ENCODE data around the gene GGA3.
"Not testable (repeated sequence)": the region's sequence is repeated elsewhere in the genome, so short reads cannot be mapped to it uniquely, and the experiment has no call there.

The GGA3 gene

DNA sequence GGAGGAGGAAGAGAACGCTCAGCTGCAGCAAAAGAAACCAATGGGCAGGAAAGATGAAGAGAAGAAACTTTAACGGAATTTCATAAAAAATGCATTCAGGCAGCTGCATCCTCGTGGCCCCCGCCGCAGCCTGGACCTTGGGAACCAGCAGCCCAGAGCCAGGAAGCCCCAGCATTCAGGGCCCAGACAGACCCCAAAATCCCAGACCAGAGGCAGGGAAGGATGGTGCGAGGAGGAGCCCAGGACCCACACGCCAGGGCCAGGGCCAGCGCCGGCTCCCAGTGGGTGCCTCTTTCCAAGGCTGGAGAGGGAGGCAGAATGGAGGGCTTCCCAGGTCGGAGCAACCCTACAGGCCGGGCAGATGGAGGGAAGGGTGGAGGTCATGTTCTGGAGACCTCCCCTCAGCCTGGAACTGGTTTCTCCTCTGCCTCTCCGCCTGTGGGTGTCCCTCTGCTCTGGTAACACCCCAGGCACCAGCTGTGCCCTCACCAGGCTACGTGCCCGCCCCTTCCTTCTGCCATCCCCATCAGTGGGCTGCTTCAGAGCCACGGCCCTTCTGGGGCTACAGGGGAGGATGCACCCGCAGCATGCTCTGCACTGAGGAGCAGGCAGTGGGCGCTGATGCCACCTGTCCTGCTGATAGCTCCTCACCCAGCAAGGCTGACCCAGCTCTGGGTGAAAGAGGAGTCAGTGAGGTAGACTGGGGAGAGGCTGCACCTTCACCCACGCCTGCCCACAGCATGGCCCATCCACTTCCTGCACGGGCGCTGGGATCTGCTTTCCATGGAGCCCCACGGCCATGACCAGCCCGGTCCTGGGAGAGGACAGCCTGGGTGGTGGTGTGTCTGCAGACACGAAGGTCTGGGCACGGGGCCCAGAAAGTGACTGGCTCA, 10.8 kb upstream of the GGA3 start:
- peak; percentile 29 for DNase-seq

DNA sequence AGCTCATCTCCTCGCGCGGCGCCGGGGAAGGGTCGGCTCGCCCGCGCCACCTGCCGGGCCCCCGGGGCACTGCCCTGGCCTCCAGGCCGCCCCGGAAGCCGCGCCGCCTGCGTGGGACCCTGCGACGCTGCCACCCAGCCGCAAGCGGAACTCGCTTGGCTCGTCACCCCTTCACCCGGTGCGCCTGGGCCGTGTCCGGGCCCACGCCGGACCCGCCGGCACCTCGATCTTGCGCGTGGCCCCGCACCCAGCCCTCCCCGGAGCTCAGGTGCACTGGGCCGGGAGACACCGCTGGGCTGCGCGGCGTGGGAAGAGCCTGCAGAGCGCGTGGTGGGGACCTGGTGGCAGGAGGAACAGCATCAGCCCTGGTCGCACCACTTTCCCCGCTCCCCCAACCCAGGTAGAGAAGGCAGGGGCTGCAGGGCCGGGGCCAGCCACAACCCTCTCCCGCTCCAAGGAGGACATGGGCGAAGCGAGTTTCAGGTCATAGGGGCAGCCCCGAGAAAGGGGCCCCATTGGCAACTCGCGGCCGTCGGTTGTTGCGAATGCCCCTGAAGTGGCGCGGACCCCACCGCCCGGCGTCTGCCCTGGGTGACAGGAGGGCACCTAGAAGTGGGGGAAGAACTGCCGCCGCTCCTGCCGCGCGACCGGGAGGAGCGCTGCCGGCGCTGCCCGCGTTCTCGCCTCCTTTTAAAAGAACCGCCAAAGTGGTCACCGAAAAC, 10.0 kb upstream of the GGA3 start:
- DNase-seq: peak; percentile 74

- DNase-seq: no peak
These were observed 9.5 kb upstream of the GGA3 start, which contains the start of gene MIF4GD for GRCh38 chr17:75270966-75271232. MIF4GD (minus strand) TSS chr17:75271231; CDS start chr17:75270195, 1,036 bp downstream.

GRCh38 chr17:75270218-75270965, 9.0 kb upstream of the GGA3 start:
- DNase-seq: peak; percentile 79

GRCh38 chr17:75269844-75270217, 8.4 kb upstream of the GGA3 start:
- DNase-seq: peak; percentile 36

DNA sequence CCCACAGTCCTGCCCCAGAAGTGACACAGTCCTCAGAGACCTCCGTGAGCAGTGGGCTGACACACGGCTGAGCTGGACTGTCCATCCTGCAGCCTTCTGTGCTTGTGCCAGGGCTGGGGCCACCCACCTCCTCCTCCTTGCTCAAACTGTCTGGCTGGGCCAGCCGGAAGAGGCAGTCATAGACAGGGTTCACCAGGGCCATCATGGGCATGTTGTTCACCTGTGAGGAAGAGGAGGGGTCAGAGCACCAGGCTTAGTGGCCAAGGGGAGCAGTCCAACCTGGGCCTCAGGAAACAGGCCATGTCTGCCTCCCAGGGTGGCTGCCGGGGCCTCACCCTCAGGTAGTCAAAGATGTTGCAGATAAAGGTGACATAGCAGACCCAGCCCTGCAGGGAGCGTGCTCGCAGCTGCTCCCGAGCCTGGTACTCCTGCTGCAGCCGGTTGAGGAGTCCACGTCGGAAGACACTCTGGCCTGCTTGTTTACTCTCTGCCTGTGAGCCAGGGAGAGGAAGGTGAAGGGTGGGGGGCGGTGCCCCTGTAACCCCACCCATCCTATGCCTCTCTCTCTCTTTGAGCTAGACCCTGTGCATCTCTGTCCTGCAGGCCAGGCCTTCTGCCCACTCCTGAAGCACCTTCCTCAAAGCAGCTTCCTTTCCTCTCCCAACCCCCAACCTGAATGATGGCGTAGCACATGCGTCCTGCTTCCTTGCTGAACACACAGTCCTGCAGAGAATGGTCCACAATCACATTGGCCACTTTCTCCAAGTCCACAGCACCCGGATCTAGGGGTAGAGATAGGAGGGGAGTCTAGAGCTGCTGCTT, 6.2 kb upstream of the GGA3 start:
- DNase-seq: no peak

DNA sequence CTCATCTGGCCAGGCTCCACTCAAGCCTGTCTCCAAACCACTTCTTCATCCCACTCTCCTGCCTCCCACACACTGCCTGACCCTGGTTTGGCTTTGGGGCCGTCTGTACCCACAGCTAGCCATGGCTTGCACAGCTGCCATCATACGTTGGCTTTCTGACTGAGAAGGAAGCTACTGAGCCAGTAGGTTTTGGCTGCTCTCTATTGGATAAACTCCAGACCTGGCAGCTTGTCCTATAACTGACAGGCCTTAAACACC, 5.7 kb upstream of the GGA3 start:
- no peak for DNase-seq

DNA sequence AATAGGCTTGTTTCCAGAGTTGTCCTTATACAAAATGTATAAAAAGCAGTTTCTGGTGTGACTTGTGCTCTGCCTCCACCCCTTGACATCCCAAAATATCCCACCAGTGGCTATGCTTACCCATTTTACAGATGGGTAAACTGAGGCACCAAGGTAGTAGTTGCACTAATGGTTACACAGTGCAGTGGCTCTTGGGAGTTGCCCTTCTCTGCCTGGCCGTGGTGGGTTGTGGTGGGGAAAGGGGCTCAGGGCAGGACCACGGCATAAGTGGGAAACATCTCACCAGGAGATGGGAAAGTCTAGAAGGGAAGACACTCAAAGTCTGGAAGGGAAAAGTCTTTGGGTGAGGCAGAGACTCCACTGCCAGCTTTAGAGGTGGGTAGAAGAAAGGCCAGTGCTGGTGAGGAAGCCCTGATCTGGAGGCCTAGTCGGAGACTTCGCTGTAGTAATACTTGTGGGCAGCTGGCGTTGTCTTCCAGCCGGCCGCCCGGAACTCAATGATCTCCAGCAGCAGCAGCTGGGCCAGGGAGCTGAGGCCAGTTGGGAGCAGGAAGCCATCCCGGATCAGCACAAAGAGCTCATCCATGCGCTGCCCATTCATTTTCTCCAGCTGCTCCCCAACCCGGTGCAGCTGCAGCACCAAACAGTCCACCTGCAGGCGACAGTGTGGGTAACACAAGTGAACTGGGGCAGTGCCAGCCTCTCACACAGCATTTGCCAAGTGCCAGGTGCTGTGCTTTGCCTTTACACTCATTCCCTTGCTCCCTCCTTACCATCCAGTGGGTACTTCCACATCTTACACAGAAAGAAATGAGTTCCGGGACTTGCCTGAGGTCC, 5.1 kb upstream of the GGA3 start:
- DNase-seq: no peak

GRCh38 chr17:75265614-75266315, 4.4 kb upstream of the GGA3 start:
- no peak for DNase-seq

DNA sequence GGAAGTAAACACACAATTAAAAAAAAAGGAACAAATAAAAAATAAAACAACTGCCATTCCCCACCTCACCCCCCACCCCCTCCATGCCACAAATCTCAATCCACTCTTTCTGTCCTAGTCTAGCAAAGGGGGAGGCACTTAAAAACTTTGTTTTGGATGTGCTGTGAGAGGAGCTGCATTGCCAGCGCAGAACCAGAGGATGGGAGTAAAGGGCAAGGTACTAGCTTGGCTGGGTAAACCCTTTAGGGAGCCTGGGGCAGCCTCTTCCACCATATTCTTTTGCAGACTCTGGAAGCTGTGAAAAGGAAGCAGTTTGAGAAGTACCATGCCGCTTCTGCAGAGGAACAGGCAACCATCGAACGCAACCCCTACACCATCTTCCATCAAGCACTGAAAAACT, 1.6 kb upstream of the GGA3 start:
- DNase-seq: no peak

DNA sequence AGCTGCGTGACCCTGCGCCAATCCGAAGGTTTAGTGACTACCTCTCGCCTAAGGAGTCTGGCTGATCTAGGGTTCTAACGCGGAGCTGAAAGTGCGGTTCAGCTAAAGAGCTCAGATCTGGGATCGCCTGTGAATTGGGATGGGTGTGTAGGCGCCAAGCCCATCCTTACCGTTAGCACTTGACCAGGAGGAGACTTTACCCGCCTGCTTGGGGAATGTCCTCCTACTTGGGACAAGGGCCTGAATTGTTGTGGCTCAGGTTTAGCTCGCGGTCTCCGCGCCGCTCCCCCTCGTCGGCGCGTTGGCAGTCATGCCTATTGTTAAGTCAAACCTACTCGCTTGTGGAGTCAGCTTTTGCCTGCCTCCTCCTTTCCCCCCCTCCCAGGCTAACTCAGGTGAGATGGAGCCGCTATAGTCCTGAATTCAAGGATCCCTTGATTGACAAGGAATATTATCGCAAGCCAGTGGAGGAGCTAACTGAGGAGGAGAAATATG, 753 bp upstream of the GGA3 start:
- DNase-seq: no peak

DNA sequence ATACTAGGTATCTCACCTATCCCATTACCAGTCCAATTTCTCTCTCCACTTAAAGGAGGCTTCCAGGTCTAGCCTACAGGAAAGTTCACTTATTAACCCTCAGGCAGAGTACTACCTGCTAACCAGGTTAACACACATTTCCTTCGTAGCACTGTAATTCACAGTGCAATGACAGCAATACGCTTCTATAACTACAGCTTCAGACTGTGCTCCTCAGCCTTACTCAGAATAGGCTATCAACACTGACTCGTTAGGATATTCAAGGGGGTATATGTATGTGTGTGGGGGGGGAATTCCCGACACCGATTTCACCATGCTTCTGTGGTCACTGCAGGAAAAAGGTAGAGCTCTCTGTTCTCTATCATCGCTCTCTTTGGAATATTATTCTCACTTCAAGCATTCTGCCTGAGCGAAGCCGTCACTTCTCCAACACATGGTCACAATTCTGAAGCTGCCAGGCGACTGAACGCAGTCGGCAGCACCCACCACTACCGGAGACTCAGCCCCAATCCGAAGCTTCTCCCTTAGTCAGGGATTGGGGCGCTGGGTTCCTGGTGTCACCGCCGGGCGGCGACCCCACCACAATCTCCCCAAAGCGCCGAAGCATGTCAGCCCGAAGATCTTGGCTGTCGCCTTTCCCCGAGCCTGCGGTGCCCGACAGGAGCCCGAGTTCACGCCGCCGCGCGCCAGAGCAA, 618 bp downstream of the GGA3 start:
- no peak for DNase-seq

- not testable (repeated sequence) for DNase-seq
These were observed 4.2 kb downstream of the GGA3 start for GRCh38 chr17:75257228-75257627.

DNA sequence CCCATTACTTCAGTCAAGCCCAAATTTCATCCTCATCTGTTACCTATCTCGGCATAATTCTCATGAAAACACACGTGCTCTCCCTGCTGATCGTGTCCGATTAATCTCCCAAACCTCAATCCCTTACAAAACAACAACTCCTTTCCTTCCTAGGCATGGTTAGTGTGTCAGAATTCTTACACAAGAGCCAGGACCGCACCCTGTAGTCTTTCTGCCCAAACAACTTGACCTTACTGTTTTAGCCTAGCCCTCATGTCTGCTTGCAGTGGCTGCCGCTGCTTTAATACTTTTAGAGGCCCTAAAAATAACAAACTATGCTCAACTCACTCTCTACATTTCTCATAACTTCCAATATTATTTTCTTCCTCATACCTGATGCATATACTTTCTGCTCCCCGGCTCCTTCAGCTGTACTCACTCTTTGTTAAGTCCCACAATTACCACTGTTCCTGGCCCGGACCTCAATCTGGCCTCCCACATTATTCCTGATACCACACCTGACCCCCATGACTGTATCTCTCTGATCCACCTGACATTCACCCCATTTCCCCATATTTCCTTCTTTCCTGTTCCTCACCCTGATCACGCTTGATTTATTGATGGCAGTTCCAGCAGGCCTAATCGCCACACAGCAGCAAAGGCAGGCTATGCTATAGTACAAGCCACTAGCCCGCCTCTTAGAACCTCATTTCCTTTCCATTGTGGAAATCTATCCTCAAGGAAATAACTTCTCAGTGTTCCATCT, 5.3 kb downstream of the GGA3 start:
- DNase-seq: not testable (repeated sequence)

DNA sequence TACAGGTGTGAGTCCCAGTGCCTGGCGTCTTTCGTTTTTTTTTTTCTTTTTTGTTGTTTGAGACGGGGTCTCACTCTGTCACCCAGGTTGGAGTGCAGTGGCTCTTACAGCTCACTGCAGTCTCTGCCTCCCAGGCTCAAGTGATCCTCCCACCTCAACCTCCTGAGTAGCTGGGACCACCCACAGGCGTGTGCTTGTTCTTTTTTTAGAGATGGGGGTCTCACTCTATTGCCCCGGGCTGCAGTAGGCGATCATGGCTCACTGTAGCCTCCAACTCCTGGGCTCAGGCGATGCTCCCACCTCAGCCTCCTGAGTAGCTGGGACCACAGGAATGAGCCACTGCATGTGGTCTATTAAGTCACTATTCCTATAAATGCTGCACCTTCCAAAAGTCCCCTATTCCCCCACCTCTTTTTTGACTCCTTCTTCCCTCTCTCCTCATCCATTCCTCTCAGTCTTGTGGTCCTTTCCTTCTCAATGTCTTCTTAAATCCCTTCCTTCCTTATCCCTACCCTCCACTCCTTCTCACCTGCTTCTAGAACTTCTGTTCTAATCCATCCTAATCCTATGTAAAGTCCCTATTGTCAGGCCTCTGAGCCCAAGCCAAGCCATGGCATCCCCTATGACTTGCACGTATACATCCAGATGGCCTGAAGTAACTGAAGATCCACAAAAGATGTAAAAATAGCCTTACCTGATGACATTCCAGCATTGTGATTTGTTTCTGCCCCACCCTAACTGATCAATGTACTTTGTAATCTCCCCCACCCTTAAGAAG, 9.2 kb downstream of the GGA3 start:
- DNase-seq: no peak

DNA sequence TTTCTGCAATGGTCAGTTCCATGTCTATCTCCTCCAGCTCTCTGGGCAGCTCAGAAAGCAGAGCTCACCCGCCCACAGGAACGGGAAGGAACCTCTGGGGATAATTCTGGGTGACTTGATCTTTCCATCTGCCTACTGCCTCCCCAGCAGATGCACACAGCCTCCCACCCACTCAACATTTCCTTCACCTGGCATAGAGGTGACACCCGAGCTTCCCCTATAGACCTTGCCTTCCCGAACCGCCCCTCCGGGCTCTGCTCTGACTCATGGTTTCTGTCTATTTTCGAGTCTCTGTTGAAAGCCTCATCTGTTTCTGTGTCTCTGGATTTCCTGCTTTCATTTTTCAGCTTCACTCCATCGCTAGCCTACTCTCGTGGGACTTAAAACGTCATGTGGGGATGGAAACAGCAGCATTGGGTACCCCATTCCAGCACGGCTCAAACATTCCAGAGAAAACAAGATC, 11.4 kb downstream of the GGA3 start:
- peak; percentile 79 for DNase-seq

GRCh38 chr17:75249564-75249963, 11.8 kb downstream of the GGA3 start:
- DNase-seq: no peak

DNA sequence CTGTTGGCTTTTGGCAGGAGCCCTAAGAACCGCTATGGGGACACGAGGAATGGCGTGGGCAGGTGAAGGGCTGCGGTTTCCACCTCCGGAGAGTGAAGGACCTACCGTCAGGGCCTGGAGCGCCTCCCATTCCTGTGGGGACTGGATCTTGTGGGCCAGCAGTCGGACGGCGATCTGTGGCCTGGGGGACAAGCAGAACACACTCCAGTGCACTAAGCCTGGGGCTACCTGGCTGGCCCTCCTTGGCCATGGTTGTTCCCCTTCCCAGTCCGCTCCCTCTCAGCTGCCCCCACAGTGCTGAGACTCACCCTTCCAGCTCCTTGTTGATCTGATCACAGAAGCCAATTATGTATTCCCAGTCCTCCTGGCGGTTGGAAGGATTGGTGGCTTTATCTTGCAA, 15.0 kb downstream of the GGA3 start:
- DNase-seq: no peak

- no peak for DNase-seq
These were observed 16.4 kb downstream of the GGA3 start for GRCh38 chr17:75245011-75245410.
